ENCODE measurements around the gene WDR62.

DNA sequence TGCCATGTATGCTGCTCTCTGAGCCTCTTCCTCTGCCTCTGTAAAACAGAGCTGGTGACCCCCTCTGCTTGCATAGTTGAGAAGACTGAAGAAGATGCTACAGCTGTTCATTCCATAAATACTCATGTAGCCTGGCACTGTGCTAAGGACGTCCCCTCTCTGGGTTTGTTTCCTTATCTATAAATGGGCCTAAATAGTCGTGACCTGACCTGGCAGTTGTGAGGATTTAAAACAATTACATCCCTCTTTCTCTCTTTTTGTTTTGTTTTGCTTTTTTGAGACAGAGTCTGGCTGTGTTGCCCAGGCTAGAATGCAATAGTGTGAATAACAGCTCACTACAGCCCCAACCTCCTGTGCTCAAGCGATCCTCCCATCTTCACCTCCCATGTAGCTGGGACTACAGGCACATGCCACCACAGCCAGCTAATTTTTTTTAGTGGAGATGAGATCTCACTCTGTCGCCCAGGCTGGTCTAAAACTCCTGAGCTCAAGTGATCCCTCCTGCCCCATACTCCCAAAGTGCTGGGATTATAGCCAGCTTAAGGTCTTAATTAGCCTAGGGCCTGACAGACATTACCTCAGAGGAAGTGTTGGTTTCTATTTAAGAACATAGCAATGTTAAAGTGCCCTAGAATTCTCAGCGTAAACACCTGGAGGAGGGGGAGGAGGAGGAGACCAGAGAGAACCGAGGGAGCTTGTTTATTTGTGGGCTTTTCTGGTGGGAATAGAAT is 4.6 kb downstream of the WDR62 start:
- TF ChIP-seq, protein P1, sequence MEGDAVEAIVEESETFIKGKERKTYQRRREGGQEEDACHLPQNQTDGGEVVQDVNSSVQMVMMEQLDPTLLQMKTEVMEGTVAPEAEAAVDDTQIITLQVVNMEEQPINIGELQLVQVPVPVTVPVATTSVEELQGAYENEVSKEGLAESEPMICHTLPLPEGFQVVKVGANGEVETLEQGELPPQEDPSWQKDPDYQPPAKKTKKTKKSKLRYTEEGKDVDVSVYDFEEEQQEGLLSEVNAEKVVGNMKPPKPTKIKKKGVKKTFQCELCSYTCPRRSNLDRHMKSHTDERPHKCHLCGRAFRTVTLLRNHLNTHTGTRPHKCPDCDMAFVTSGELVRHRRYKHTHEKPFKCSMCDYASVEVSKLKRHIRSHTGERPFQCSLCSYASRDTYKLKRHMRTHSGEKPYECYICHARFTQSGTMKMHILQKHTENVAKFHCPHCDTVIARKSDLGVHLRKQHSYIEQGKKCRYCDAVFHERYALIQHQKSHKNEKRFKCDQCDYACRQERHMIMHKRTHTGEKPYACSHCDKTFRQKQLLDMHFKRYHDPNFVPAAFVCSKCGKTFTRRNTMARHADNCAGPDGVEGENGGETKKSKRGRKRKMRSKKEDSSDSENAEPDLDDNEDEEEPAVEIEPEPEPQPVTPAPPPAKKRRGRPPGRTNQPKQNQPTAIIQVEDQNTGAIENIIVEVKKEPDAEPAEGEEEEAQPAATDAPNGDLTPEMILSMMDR (IDR thresholded peaks at IDR 0.05; ENCODE audit: extremely low read depth in 1 of 2, insufficient read depth in 1 of 2, low read depth in 1 of 2, low read length in 2 of 2): no peak
- TF ChIP-seq POLR2AphosphoS5 (IDR thresholded peaks at IDR 0.05; ENCODE audit: insufficient read depth, low read depth, low read length): no peak
- TF ChIP-seq, protein P2, sequence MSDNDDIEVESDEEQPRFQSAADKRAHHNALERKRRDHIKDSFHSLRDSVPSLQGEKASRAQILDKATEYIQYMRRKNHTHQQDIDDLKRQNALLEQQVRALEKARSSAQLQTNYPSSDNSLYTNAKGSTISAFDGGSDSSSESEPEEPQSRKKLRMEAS (IDR thresholded peaks at IDR 0.05; ENCODE audit: insufficient read depth, insufficient read length): no peak
- no peak for TF ChIP-seq MYC (IDR thresholded peaks at IDR 0.05; ENCODE audit: low read depth, low read length)
- TF ChIP-seq POLR2A (IDR thresholded peaks at IDR 0.05; ENCODE audit: low read depth, low read length): no peak
- no peak for TF ChIP-seq EZH2 (IDR thresholded peaks at IDR 0.05; ENCODE audit: borderline replicate concordance, low read depth, low read length, severe bottlenecking)

All from endothelial cell of umbilical vein (primary cell).